GM18499 (cell line): Measurements from ENCODE around the gene CPNE5.

Source experiments
- ATAC-seq: cut with Tn5 transposase; IDR thresholded peaks from one replicate; pipeline ENCODE4 v1.9.1; 2021; ENCODE audit warnings: moderate number of reproducible peaks; ENCODE audit not compliant: insufficient read depth, unreplicated experiment

CPNE5 gene

GRCh38 chr6:36794713-36795065, 44.6 kb downstream of the CPNE5 start:
- no peak for ATAC-seq

GRCh38 chr6:36793913-36794712, 45.1 kb downstream of the CPNE5 start:
- no peak for ATAC-seq

GRCh38 chr6:36793296-36793912, 45.8 kb downstream of the CPNE5 start:
- no peak for ATAC-seq

DNA sequence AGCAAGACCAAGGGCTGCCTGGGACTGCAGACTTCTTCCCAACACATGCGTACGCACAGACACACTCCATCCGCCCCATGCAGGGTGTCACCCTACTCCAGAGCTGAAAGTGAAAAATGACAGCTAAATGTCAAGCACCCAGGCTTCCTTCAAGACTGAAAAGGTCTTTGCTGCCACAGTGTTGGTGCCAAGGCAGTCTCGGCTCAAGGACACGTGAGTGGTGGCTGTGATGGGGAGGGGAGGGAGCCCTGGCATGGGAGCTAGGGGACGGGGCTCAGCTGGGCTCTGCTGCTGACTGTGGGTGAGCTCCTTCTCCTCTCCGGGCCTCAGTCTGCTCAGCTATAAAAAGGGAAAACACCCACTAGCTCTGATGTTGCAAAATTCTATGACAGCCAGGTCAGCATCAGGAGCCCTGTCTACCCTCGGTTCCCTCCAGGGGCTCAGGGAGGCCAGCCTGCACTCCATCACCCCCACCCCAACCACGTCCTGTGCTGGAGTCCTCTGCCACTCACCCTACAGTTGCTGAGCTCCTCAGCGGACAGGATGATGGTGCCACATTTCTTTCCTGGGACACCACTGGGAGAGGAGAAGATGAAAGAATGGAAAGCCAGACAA, 47.6 kb downstream of the CPNE5 start:
- no peak for ATAC-seq

GRCh38 chr6:36791085-36791484, 48.2 kb downstream of the CPNE5 start:
- no peak for ATAC-seq

GRCh38 chr6:36788768-36789167, 50.5 kb downstream of the CPNE5 start:
- ATAC-seq, result no peak

DNA sequence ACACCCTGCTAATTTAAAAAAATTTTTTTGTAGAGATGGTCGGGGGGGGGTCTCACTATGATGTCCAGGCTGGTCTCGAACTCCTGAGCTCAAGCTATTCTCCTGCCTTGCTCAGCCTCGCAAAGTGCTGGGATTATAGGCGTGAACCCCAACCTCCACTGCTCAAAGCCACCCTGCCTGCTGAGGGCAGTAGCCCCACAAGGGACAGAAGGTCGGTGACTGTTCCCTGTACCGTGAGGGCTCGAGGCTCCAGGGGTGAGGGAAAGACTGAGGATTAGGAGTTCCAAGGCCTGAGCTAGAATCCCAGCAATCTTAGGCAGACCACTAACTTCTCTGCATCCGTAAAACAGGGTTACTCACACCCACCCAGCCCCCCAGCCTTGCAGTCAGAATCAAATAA, 51.1 kb downstream of the CPNE5 start:
- ATAC-seq, result no peak

GRCh38 chr6:36787210-36787609, 52.0 kb downstream of the CPNE5 start:
- no peak for ATAC-seq

DNA sequence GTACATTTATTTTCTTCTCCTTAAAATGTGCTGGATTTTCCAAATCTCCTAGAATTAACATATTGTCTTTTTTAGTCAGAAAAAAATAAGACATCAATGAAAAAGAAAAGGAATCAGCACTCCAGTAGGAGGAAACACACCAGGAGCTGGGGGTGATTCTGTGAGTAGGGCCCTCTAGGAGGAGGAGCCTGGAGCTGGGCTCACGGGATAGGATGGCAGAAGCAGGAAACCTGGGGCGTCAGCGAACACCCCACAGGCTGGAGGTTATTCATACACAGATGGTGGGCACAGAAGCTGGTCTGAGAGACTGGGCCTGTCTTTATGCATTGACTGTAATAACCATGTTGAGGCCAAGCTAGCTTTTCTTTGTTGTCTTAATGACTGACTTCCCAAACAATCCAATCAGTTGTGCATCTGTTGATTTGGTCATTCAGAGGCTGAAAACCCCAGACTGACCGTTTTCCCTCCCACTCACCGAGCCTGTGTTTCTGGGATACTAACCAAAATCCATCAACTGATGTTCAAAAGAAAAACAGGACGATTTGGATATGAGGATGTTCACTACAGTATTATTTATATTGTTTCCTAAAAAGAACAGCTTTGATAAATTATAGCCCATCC, 53.1 kb downstream of the CPNE5 start:
- no peak for ATAC-seq

GRCh38 chr6:36784376-36784636, 54.9 kb downstream of the CPNE5 start:
- ATAC-seq, result no peak

DNA sequence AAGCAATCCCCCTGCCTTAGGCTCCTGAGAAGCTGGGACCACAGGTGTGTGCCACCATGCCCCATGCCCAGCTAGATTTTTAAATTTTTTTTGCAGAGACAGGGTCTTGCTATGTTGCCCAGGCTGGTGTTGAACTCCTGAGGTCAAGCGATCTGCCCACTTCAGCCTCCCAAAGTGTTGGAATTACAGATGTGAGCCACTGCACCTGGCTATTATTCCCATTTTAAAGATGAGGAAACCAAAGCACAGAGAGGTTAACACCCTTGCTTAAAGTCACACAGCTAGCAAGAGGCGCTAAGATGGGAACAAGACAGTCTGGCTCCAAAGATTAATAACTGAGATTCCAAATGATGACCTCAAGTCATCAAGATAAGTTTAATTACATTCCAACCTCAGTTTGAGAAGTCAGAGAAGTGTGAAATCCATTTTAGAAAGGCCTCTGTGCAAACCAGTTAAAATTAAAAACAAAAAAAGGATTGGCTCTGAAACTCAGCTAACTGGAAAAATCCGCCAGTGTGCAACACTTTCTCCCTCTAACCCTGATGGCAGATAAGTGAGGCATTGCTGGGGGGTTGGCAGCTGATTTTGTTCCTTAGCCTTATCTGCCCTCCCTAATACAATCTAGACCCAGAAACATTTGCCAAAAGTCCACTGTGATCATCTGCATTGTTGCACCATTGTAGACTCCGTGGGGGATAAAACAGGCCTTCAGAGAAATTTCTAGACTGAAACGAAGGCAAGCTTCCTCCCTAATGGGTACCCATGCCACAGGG, 55.5 kb downstream of the CPNE5 start:
- ATAC-seq, result no peak

- no peak for ATAC-seq
These were observed 57.6 kb downstream of the CPNE5 start for GRCh38 chr6:36781669-36782068.

- ATAC-seq, result no peak
These were observed 58.6 kb downstream of the CPNE5 start for GRCh38 chr6:36780442-36781177.

DNA sequence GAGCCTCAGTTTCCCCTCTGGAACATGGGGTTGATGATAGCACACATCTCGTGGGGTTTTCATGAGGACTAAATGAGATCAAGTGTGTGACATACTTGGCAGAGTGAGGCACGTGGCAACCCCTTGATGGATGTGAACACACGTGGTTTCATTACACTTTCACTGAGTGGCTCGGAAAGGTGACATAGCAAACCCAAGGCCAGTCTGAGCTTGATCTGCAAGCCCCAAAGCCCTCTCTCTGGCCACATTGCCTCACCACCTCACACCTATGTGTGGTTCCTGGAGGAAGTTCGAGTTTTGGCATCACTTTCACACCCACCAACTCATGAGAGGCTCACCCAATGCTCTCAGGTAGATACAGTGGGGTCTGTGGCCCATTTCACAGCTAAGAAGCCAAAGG, 60.0 kb downstream of the CPNE5 start:
- no peak for ATAC-seq

GRCh38 chr6:36777801-36778200, 61.4 kb downstream of the CPNE5 start:
- no peak for ATAC-seq

- ATAC-seq, result no peak
These were observed 63.1 kb downstream of the CPNE5 start for GRCh38 chr6:36776167-36776566.

DNA sequence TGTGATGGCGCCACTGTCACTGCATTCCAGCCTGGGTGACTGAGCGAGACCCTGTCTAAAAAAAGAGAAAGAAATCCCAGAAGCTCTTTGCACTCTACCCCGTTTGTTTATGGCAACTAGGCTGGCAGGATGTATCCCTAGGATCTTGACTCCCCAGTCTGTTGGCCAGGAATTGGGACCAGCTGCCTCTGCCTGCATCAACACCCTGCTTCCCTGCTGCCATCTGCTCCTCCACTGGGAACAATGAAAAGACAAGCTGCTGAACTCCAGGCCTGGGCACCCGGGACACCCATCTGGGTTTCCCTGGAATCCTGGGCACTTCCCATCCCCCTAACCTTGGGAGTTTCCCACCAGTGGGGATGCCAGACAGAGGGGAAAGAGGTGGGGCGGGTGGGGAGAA, 64.9 kb downstream of the CPNE5 start:
- no peak for ATAC-seq

DNA sequence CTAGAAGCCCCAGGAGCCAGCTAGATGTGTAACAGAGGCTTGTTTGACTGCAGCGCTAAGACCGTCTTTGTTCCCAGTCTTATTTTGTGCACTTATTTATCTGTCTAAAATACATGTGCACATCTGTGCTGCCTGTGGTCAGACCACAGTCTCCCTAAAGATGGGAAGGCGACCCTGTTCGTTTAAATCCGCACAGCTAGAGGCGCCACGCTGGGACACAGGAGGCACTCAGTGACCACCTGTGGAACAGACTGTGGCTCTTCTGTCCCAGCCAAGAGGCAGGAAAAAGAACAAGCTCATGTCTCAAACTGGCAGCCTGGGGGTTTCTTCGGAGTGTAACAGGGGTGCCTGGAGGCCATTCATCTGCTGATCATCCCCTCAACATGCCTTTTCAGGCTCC, 66.8 kb downstream of the CPNE5 start:
- ATAC-seq, result no peak

DNA sequence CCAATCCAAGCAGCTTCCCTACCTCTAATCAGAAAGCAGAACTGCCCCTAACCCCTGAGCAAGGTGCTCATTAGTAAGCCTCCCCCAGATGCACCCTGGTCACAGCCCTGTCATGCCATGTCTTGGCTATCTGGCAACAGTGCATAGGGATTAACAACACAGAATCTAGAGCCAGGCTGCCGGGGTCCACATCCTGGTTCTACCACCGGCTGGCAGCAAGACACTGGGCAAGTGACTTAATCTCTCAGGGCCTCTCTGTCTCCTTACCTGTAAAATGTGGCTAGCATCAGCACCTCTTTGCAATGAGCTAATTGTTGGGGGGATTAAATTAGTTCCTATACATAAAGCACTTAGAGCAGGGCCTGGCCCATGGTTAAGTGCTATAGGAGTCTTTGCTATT, 68.1 kb downstream of the CPNE5 start:
- no peak for ATAC-seq
